Epithelial cell of proximal tubule (primary cell): ENCODE results near the gene KIF1B. TPM values are rescaled to one million over a fixed set of nuclear protein-coding genes. Genes with fewer than 3 reads are reported as not detected.
"Not testable (repeated sequence)": the region's sequence is repeated elsewhere in the genome, so short reads cannot be mapped to it uniquely, and the experiment has no call there.

Source experiments
- DNase-seq: peaks from one replicate; pipeline ENCODE4 v3.0.0-alpha.2; 2011; ENCODE audit warnings: low read depth
- H3K4me3 ChIP-seq: 2 replicates; pipeline ENCODE4 v1.5.1; 2011; ENCODE audit warnings: low read depth, mild to moderate bottlenecking, low read length
- total RNA-seq: library from RNA; depleted of rRNA; stranded (reverse); fragments of >200 nt; gene quantifications from 2 replicates; pipeline ENCODE4 v1.2.3, GENCODE V29; 2015
- TF ChIP-seq, protein P1 (sequence below): conservative IDR thresholded peaks from 2 replicates; pipeline ENCODE4 v1.5.1; 2012; ENCODE audit warnings: low read depth, mild to moderate bottlenecking, low read length

Gene KIF1B
- total RNA-seq, 1 donor from 2014 or later, result 20.9 TPM

- TF ChIP-seq, protein P1, sequence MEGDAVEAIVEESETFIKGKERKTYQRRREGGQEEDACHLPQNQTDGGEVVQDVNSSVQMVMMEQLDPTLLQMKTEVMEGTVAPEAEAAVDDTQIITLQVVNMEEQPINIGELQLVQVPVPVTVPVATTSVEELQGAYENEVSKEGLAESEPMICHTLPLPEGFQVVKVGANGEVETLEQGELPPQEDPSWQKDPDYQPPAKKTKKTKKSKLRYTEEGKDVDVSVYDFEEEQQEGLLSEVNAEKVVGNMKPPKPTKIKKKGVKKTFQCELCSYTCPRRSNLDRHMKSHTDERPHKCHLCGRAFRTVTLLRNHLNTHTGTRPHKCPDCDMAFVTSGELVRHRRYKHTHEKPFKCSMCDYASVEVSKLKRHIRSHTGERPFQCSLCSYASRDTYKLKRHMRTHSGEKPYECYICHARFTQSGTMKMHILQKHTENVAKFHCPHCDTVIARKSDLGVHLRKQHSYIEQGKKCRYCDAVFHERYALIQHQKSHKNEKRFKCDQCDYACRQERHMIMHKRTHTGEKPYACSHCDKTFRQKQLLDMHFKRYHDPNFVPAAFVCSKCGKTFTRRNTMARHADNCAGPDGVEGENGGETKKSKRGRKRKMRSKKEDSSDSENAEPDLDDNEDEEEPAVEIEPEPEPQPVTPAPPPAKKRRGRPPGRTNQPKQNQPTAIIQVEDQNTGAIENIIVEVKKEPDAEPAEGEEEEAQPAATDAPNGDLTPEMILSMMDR, result no peak
- DNase-seq, result no peak
- no peak overlapping the region for H3K4me3 ChIP-seq
These were observed 26.8 kb downstream of the KIF1B start for GRCh38 chr1:10237157-10237539.

DNA sequence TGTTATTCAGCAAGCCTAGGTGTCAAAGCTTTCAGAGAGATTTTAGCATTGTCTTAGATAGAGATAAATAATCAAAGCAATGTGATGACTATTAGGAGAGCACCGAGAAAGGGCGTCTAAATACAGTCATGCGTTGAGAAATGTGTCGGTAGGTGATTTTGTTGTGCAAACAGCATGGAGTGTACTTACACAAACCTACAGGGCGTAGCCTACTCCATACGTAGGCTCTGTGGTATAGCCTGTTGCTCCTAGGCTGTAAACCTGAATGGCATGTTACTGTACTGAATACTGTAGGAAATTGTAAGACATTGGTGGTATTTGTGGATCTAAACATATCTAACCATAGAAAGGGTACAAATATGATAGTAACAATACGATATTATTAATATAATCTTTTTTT lies 31.8 kb downstream of the KIF1B start:
- H3K4me3 ChIP-seq, result no peak overlapping the region
- TF ChIP-seq, protein P1, result no peak
- DNase-seq, result no peak

- TF ChIP-seq, protein P1, result no peak
These were observed 32.4 kb downstream of the KIF1B start for GRCh38 chr1:10242811-10243210.

DNA sequence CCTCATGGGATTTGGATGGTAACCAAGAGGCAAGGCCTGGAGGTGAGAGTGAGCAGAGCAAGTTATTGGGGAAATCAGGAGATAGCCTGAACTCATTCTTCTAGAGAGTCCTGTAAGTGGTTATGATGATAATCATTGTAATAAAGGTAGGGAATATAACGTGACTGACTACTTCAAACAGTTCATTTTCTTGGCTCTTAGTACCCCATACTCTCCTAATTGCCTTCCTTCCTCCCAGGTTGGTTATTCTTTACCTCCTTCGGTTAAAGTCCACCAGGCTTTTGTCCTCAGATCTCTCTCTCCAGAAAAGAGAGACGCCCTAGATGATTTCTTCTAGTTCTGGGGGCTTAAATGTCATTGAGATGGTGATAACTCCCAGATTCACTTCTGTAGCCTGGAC lies 35.3 kb downstream of the KIF1B start:
- DNase-seq, result no peak
- TF ChIP-seq, protein P1, result no peak
- no peak overlapping the region for H3K4me3 ChIP-seq

More at GRCh38 chr1:10242811-10243210, 32.4 kb downstream of the KIF1B start:
- no peak for DNase-seq
- H3K4me3 ChIP-seq, result no peak overlapping the region

GRCh38 chr1:10249808-10250457 lies 39.6 kb downstream of the KIF1B start:
- H3K4me3 ChIP-seq, result no peak overlapping the region
- TF ChIP-seq, protein P1, result no peak
- DNase-seq, result no peak

DNA sequence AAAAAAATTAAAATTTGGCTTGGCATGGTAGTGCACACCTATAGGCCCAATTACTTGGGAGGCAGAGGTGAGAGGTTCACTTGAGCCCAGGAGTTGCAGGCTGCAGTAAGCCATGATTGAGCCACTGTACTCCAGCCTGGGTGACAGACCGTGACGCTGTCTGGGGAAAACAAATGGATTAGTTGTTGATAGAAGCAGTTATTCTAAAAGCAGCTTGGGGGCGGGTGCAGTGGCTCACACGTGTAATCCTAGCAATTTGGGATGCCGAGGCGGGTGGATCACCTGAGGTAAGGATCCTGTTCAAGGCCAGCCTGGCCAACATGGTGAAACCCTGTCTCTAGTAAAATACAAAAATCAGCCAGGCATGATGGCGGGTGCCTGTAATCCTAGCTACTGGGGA lies 40.3 kb downstream of the KIF1B start:
- no peak for DNase-seq
- no peak overlapping the region for H3K4me3 ChIP-seq
- TF ChIP-seq, protein P1, result no peak

DNA sequence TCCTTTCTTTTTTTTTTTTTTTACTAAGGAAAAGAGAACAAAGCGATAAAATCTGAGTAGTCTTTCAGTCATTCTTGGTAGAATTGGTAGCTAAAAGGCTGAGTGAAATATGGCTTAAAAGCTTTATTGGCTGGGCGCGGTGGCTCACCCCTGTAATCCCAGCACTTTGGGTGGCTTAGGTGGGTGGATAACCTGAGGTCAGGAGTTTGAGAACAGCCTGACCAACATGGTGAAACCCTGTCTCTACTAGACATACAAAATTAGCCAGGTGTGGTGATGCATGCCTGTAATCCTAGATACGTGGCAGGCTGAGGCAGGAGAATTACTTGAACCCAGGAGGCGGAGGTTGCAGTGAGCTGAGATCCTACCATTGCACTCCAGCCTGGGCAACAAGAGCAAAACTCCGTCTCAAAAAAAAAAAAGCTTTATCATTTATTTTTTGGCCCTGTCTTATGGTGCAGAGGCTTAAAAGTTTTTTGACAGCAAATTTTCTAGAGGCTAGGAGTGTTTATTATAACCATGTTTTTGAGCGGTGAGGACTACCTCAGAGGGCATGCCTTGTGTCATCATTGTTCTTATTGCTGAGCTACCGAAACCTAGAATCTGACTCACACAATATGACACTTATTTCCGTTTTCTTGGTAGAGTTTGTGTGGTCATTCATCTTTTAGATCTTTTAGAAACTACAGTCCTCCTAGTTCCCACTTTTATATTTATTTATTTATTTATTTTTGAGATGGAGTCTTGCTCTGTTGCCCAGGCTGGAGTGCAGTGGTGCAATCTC lies 41.1 kb downstream of the KIF1B start:
- H3K4me3 ChIP-seq, DNase-seq: not testable (repeated sequence)
